CD4-positive, alpha-beta T cell treated with Interleukin-15 for 4 hours (primary cell): ENCODE measurements around the gene DNMT1.
"Not testable (repeated sequence)": the region's sequence is repeated elsewhere in the genome, so short reads cannot be mapped to it uniquely, and the experiment has no call there.

Experiments used
- DNase-seq: peaks from one replicate; pipeline ENCODE4 v3.0.0-alpha.2; 2020; ENCODE audit warnings: low spot score

Gene DNMT1

GRCh38 chr19:10194500-10195198 is at the start of gene DNMT1:
DNMT1 (minus strand) TSS chr19:10194953; CDS start chr19:10194899, 54 bp downstream.
- peak; percentile 98 for DNase-seq

GRCh38 chr19:10243606-10244005 is 48.9 kb upstream of the DNMT1 start:
- DNase-seq: no peak

GRCh38 chr19:10241826-10242449 is 47.2 kb upstream of the DNMT1 start:
- not testable (repeated sequence) for DNase-seq

- no peak for DNase-seq
These were observed 43.5 kb upstream of the DNMT1 start for GRCh38 chr19:10238172-10238783.

- DNase-seq: no peak
These were observed 42.9 kb upstream of the DNMT1 start for GRCh38 chr19:10237702-10238101.

GRCh38 chr19:10235409-10235808 is 40.7 kb upstream of the DNMT1 start:
- not testable (repeated sequence) for DNase-seq

GRCh38 chr19:10235003-10235402 is 40.2 kb upstream of the DNMT1 start:
- DNase-seq: no peak

GRCh38 chr19:10233946-10234345 is 39.2 kb upstream of the DNMT1 start:
- no peak for DNase-seq

GRCh38 chr19:10231612-10232228 is 37.0 kb upstream of the DNMT1 start:
- no peak for DNase-seq

- peak; percentile 67 for DNase-seq
These were observed 36.3 kb upstream of the DNMT1 start, which contains the start of gene S1PR2 for GRCh38 chr19:10230861-10231611. S1PR2 (minus strand) TSS chr19:10231331; CDS start chr19:10224905, 6,426 bp downstream.

- DNase-seq: peak; percentile 76
These were observed 35.6 kb upstream of the DNMT1 start for GRCh38 chr19:10230173-10230860.

GRCh38 chr19:10228920-10229319 is 34.2 kb upstream of the DNMT1 start:
- peak; percentile 53 for DNase-seq

- DNase-seq: no peak
These were observed 33.6 kb upstream of the DNMT1 start for GRCh38 chr19:10228393-10228792.

- DNase-seq: no peak
These were observed 32.5 kb upstream of the DNMT1 start for GRCh38 chr19:10227026-10227971.

GRCh38 chr19:10226376-10227025 is 31.7 kb upstream of the DNMT1 start:
- no peak for DNase-seq

GRCh38 chr19:10226021-10226375 is 31.2 kb upstream of the DNMT1 start:
- no peak for DNase-seq

- no peak for DNase-seq
These were observed 29.6 kb upstream of the DNMT1 start for GRCh38 chr19:10224337-10224736.

GRCh38 chr19:10223488-10224213 is 28.9 kb upstream of the DNMT1 start:
- DNase-seq: no peak
